ENCODE measurements around the gene NDFIP2. TPM values are rescaled to one million over a fixed set of nuclear protein-coding genes. Genes with fewer than 3 reads are reported as not detected.

Gene NDFIP2
- total RNA-seq, 1 experiment from 2014 or later, result 29.6 TPM

GRCh38 chr13:79442221-79442620 is 38.7 kb upstream of the NDFIP2 start:
- no peak for ATAC-seq
- Histone ChIP-seq H3K36me3 (ENCODE audit: control insufficient read depth, insufficient read depth, low read length) (no peaks in the 10 kb centered on the region), H3K27me3 (ENCODE audit: control insufficient read depth, insufficient read depth, low read length) (no peaks in the 10 kb centered on the region), H3K27ac (ENCODE audit: low read length) (no peak overlapping the region), H3K4me3 (ENCODE audit: low read depth in 2 of 2, low read length in 2 of 2) (no peak overlapping the region), H3K9me3 (ENCODE audit: control insufficient read depth, insufficient read depth, low read depth, low read length) (no peaks in the 10 kb centered on the region), H3K4me1 (ENCODE audit: control insufficient read depth, insufficient read depth, low read length) (no peaks in the 10 kb centered on the region)
- TF ChIP-seq REST (IDR thresholded peaks at IDR 0.05; ENCODE audit: insufficient read depth in 1 of 2, low read depth in 2 of 2, low read length in 1 of 2), result no peak
- no peak for TF ChIP-seq TCF7L2 (IDR thresholded peaks at IDR 0.05; ENCODE audit: low read depth, low read length)
- TF ChIP-seq CTCF (IDR thresholded peaks at IDR 0.05), result no peak
- TF ChIP-seq POLR2AphosphoS5 (IDR thresholded peaks at IDR 0.05; ENCODE audit: low read depth, low read length), result no peak
- CTCF ChIA-PET, result no interaction called here
- no peak for DNase-seq (ENCODE audit: low read depth, low spot score)
- intact Hi-C loops (cut with micrococcal nuclease; ENCODE audit: unreplicated experiment) (loop anchor here (5.0 kb wide), 1 partner anchor 90 kb away; no protein-coding TSS in a partner anchor), in situ Hi-C loops (cut with HindIII; ENCODE audit: low pct_unique_long_range_greater_than_20kb, low sequenced_read_pairs) (no loop called here)
- no TSS peak for BruUV-seq (replicated peaks)
- POLR2A ChIA-PET, result no interaction called here

- ChIA-PET POLR2A (no interaction called here), CTCF (no interaction called here)
- TF ChIP-seq POLR2AphosphoS5 (IDR thresholded peaks at IDR 0.05; ENCODE audit: low read depth, low read length) (no peak), TCF7L2 (IDR thresholded peaks at IDR 0.05; ENCODE audit: low read depth, low read length) (no peak), CTCF (IDR thresholded peaks at IDR 0.05) (no peak), REST (IDR thresholded peaks at IDR 0.05; ENCODE audit: insufficient read depth in 1 of 2, low read depth in 2 of 2, low read length in 1 of 2) (no peak), SIN3A (IDR thresholded peaks at IDR 0.05; ENCODE audit: borderline replicate concordance, insufficient read depth, low read depth, low read length) (no peak)
- H3K4me3 ChIP-seq (ENCODE audit: low read depth in 2 of 2, low read length in 2 of 2), result no peak overlapping the region
- no peaks in the 10 kb centered on the region for H3K36me3 ChIP-seq (ENCODE audit: control insufficient read depth, insufficient read depth, low read length)
- H3K9me3 ChIP-seq (ENCODE audit: control insufficient read depth, insufficient read depth, low read depth, low read length), result no peaks in the 10 kb centered on the region
- no peaks in the 10 kb centered on the region for H3K4me1 ChIP-seq (ENCODE audit: control insufficient read depth, insufficient read depth, low read length)
- DNase-seq (ENCODE audit: low read depth, low spot score), result no peak
- BruUV-seq (replicated peaks), result no TSS peak
- intact Hi-C loops (cut with micrococcal nuclease; ENCODE audit: unreplicated experiment) (loop anchor here (5.0 kb wide), 1 partner anchor 90 kb away; no protein-coding TSS in a partner anchor), in situ Hi-C loops (cut with HindIII; ENCODE audit: low pct_unique_long_range_greater_than_20kb, low sequenced_read_pairs) (no loop called here)
- H3K27me3 ChIP-seq (ENCODE audit: control insufficient read depth, insufficient read depth, low read length), result no peaks in the 10 kb centered on the region
- no peak overlapping the region for H3K27ac ChIP-seq (ENCODE audit: low read length)
- no peak for ATAC-seq
These were observed 38.2 kb upstream of the NDFIP2 start for GRCh38 chr13:79442706-79443105.

Data from Panc1 (cell line).